HepG2 (cell line): Measurements from ENCODE around the gene NCKAP1. TPM values are rescaled to one million over a fixed set of nuclear protein-coding genes. Genes with fewer than 3 reads are reported as not detected.

Experiments
- ATAC-seq: fragments of 200-7000 bp; cut with Tn5 transposase; 3 replicates; pipeline ENCODE4 v1.9.1; 2020; ENCODE audit warnings: mild to moderate bottlenecking, moderate library complexity
- BruUV-seq: library from RNA; stranded (reverse); fragments of 400-500 nt; replicated peaks from 2 replicates; lab custom pipeline; 2021; lab: Mats Ljungman, UMichigan
- CTCF ChIA-PET: fragments of 300-600 bp; formaldehyde crosslinking; extraction: SDS; loops from one replicate; lab custom pipeline; 2021; ENCODE audit warnings: low total read pairs, inconsistent platforms, low intra/inter-chr PET ratio; lab: Yijun Ruan, JAX
- POLR2A ChIA-PET: fragments of 350-600 bp; sonication (Branson Sonifier 250); formaldehyde crosslinking; loops from one replicate; lab custom pipeline; 2020; ENCODE audit warnings: antibody characterized with exemption, inconsistent platforms; lab: Yijun Ruan, JAX
- DNase-seq: peaks from one replicate; pipeline ENCODE4 v3.0.0-alpha.2; 2015; ENCODE audit warnings: low spot score
- FAIRE-seq: peaks from 3 replicates; lab custom pipeline; 2011; peaks lifted over from hg19 to GRCh38; lab: Jason Lieb, UNC
- H2AFZ ChIP-seq: one replicate; pipeline ENCODE4 v1.6.1; 2011; ENCODE audit warnings: low read length, inconsistent platforms
- H3K27ac ChIP-seq: fragments of 300-600 bp; 3 replicates; pipeline ENCODE4 v1.8.0; 2011; ENCODE audit warnings: mixed run types, mild to moderate bottlenecking, mixed read lengths, low read length, inconsistent platforms; ENCODE audit not compliant: insufficient read depth; ENCODE audit errors: extremely low read length
- H3K27me3 ChIP-seq, 2 experiments: fragments of 200-600 bp in 1 of 2; 2 replicates in 1 of 2; 3 replicates in 1 of 2; pipeline versions ENCODE4 v1.6.0 to v1.8.0; 2011; ENCODE audit warnings: low read length in 2 of 2, mild to moderate bottlenecking in 2 of 2, moderate library complexity in 2 of 2, inconsistent platforms in 1 of 2; ENCODE audit not compliant: insufficient read depth in 2 of 2, control insufficient read depth in 1 of 2
- H3K36me3 ChIP-seq, 2 experiments: fragments of 200-600 bp in 1 of 2; replicated peaks in 1 of 2; 2 replicates in 1 of 2; 3 replicates in 1 of 2; pipeline versions ENCODE4 v1.5.1 to v1.8.0; 2011; ENCODE audit warnings: low read length in 2 of 2, inconsistent platforms in 1 of 2; ENCODE audit not compliant: insufficient read depth in 2 of 2, control insufficient read depth in 1 of 2
- H3K4me1 ChIP-seq: 2 replicates; pipeline ENCODE4 v1.5.1; 2012; ENCODE audit warnings: low read length, inconsistent platforms; ENCODE audit not compliant: insufficient read depth
- H3K4me2 ChIP-seq: 2 replicates; pipeline ENCODE4 v1.6.0; 2011; ENCODE audit warnings: low read depth, low read length, inconsistent platforms
- H3K4me3 ChIP-seq, 3 experiments: fragments of 200-600 bp in 1 of 3; sonication (generic), shearing (Covaris generic) in 1 of 3; replicated peaks in 1 of 3; 2 replicates each; pipeline ENCODE4 v1.5.1; 2011 to 2016; ENCODE audit warnings: low read length in 3 of 3, inconsistent platforms in 2 of 3, low read depth in 2 of 3, mild to moderate bottlenecking in 2 of 3, control low read depth in 1 of 3, mixed read lengths in 1 of 3; ENCODE audit not compliant: insufficient read depth in 1 of 3
- H3K79me2 ChIP-seq: one replicate; pipeline ENCODE4 v1.6.1; 2011; ENCODE audit warnings: low read length, inconsistent platforms; ENCODE audit not compliant: insufficient read depth
- H3K9ac ChIP-seq: 2 replicates; pipeline ENCODE4 v1.6.0; 2011; ENCODE audit warnings: mild to moderate bottlenecking, low read depth, low read length, inconsistent platforms; ENCODE audit not compliant: insufficient read depth
- H3K9me3 ChIP-seq: 2 replicates; pipeline ENCODE4 v1.5.1; 2012; ENCODE audit warnings: mild to moderate bottlenecking, low read length
- H4K20me1 ChIP-seq: 2 replicates; pipeline ENCODE4 v1.6.0; 2011; ENCODE audit warnings: inconsistent platforms, mild to moderate bottlenecking, low read length, moderate library complexity; ENCODE audit not compliant: insufficient read depth
- CHD2 ChIP-seq: IDR thresholded peaks from 2 replicates; pipeline ENCODE4 v1.6.1; 2011; ENCODE audit warnings: low read depth, low read length, improper control_type of control experiment
- DMTF1 ChIP-seq: sonication (generic); formaldehyde crosslinking; IDR thresholded peaks from 2 replicates; pipeline ENCODE4 v1.4.0; 2020; ENCODE audit warnings: mild to moderate bottlenecking, missing genetic modification reagents
- ELF1 ChIP-seq: sonication (generic); formaldehyde crosslinking; IDR thresholded peaks from 2 replicates; pipeline ENCODE4 v1.4.0; 2020; ENCODE audit warnings: missing genetic modification reagents
- HNF4A ChIP-seq: sonication (generic); formaldehyde crosslinking; IDR thresholded peaks from 2 replicates; pipeline ENCODE4 v1.4.0; 2020; ENCODE audit warnings: missing genetic modification reagents
- HNRNPK ChIP-seq: fragments of 200-400 bp; formaldehyde crosslinking; IDR thresholded peaks from 2 replicates; pipeline ENCODE4 v1.6.1; 2018; ENCODE audit warnings: low read length, low read depth, moderate library complexity, mild to moderate bottlenecking; ENCODE audit not compliant: poor library complexity, severe bottlenecking
- IRF9 ChIP-seq: sonication (generic); formaldehyde crosslinking; IDR thresholded peaks from 2 replicates; pipeline ENCODE4 v1.8.0; 2022; ENCODE audit warnings: missing genetic modification reagents, mild to moderate bottlenecking, borderline replicate concordance
- RXRB ChIP-seq: IDR thresholded peaks from 2 replicates; pipeline ENCODE4 v1.6.1; 2016; ENCODE audit warnings: borderline replicate concordance, missing genetic modification reagents, missing compliant biosample characterization
- SOX6 ChIP-seq, 2 experiments: fragments of 450-650 bp in 1 of 2; sonication (generic) in 1 of 2; formaldehyde crosslinking in 1 of 2; IDR thresholded peaks; 2 replicates each; pipeline versions ENCODE4 v1.4.0 to v1.6.1; 2017 to 2020; ENCODE audit warnings: antibody characterized with exemption in 1 of 2, mild to moderate bottlenecking in 1 of 2, missing genetic modification reagents in 1 of 2
- SRSF4 ChIP-seq: fragments of 200-400 bp; formaldehyde crosslinking; IDR thresholded peaks from one replicate; pipeline ENCODE4 v1.6.1; 2018; ENCODE audit warnings: mild to moderate bottlenecking, low read depth, low read length, moderate library complexity; ENCODE audit not compliant: poor library complexity, severe bottlenecking
- STAG1 ChIP-seq: sonication (generic); formaldehyde crosslinking; IDR thresholded peaks from 2 replicates; pipeline ENCODE4 v1.4.0; 2020; ENCODE audit warnings: missing genetic modification reagents
- ZBTB21 ChIP-seq: sonication (generic); formaldehyde crosslinking; IDR thresholded peaks from 2 replicates; pipeline ENCODE4 v1.4.0; 2020; ENCODE audit warnings: missing genetic modification reagents
- ZNF18 ChIP-seq: sonication (generic); formaldehyde crosslinking; IDR thresholded peaks from 2 replicates; pipeline ENCODE4 v1.8.0; 2022; ENCODE audit warnings: mild to moderate bottlenecking, missing genetic modification reagents; ENCODE audit not compliant: insufficient replicate concordance
- ZNF205 ChIP-seq: IDR thresholded peaks from 2 replicates; pipeline ENCODE4 v1.6.1; 2018; ENCODE audit warnings: missing biosample characterization, missing genetic modification reagents
- ZNF432 ChIP-seq: sonication (generic); formaldehyde crosslinking; IDR thresholded peaks from 2 replicates; pipeline ENCODE4 v1.5.0; 2020; ENCODE audit warnings: missing genetic modification reagents, mild to moderate bottlenecking, borderline replicate concordance
- ZNF558 ChIP-seq: sonication (generic); formaldehyde crosslinking; IDR thresholded peaks from 2 replicates; pipeline ENCODE4 v1.9.0; 2022; ENCODE audit warnings: mild to moderate bottlenecking, missing genetic modification reagents, borderline replicate concordance
- ZNF572 ChIP-seq: sonication (generic); formaldehyde crosslinking; IDR thresholded peaks from 2 replicates; pipeline ENCODE4 v1.5.1; 2020; ENCODE audit warnings: mild to moderate bottlenecking, missing genetic modification reagents
- ZNF678 ChIP-seq: sonication (generic); formaldehyde crosslinking; IDR thresholded peaks from 2 replicates; pipeline ENCODE4 v1.4.0; 2020; ENCODE audit warnings: mild to moderate bottlenecking, missing genetic modification reagents
- ZNF768 ChIP-seq: sonication (generic); formaldehyde crosslinking; IDR thresholded peaks from 2 replicates; pipeline ENCODE4 v1.4.0; 2020; ENCODE audit warnings: missing genetic modification reagents
- ZNF775 ChIP-seq: sonication (generic); formaldehyde crosslinking; IDR thresholded peaks from 2 replicates; pipeline ENCODE4 v1.4.0; 2020; ENCODE audit warnings: missing genetic modification reagents, mild to moderate bottlenecking, moderate library complexity, borderline replicate concordance
- WGBS: methylation state at CpG from one replicate; pipeline ENCODE4 v1.1.6; 2017; ENCODE audit warnings: low lambda C conversion rate; 5-methylcytosine and 5-hydroxymethylcytosine counted together
- in situ Hi-C: cut with HindIII; loops from 2 replicates; pipeline ENCODE4 v1.10.0; 2017; ENCODE audit warnings: low pct_unique_long_range_greater_than_20kb; ENCODE audit not compliant: extremely low pct_ligation_motif_present
- intact Hi-C: fragments of 100-400 bp; cut with micrococcal nuclease; formaldehyde crosslinking; loops from one replicate; pipeline ENCODE4 v1.10.0; 2022; ENCODE audit not compliant: unreplicated experiment
- polyA plus RNA-seq, 8 experiments: library from polyadenylated mRNA; depleted of rRNA in 3 of 8; stranded (reverse) in 7 of 8; unstranded in 1 of 8; fragments of >200 nt; fragmentation: Illumina TruSeq in 4 of 8; extraction: Trizol in 4 of 8; gene quantifications; 2 replicates each; pipeline versions ENCODE4 v1.2.1 to v1.2.3, GENCODE V29; 2011 to 2016; ENCODE audit warnings: low read depth in 4 of 8, missing spikeins in 1 of 8, mixed read lengths in 1 of 8; ENCODE audit not compliant: insufficient read depth in 1 of 8
- total RNA-seq, 5 experiments: library from RNA; depleted of rRNA; stranded (reverse); fragments of >200 nt; fragmentation: Illumina TruSeq; extraction: Trizol; gene quantifications; 2 replicates each; pipeline ENCODE4 v1.2.3, GENCODE V29; 2016; ENCODE audit warnings: low read depth in 1 of 5

NCKAP1 gene
- total and polyA plus RNA-seq, 2 of the 13 experiments (the other 11 are each of a cell fraction or from before 2014, with no cell fraction given), result 72.1 to 96.3 TPM

- TF ChIP-seq SOX6 (IDR thresholded peaks at IDR 0.05) (no peak), SOX6 (CRISPR knock-in tag; IDR thresholded peaks at IDR 0.05) (no peak), HNF4A (CRISPR knock-in tag) (no peak), ZNF558 (CRISPR knock-in tag) (no peak), SRSF4 (no peak), ZNF572 (CRISPR knock-in tag) (no peak), ZBTB21 (CRISPR knock-in tag) (no peak), ZNF18 (CRISPR knock-in tag) (no peak), HNRNPK (no peak), DMTF1 (CRISPR knock-in tag) (no peak), IRF9 (no peak), ZNF768 (CRISPR knock-in tag) (no peak), STAG1 (CRISPR knock-in tag) (no peak), RXRB (CRISPR knock-in tag) (no peak), ZNF205 (CRISPR knock-in tag) (no peak), ZNF432 (no peak), CHD2 (no peak), ZNF775 (CRISPR knock-in tag) (no peak), ELF1 (CRISPR knock-in tag) (no peak), ZNF678 (no peak)
- ATAC-seq, result no peak
- Histone ChIP-seq H3K9ac (no peak overlapping the region), H3K79me2 (peaks cover 18% of the 10 kb centered on the region), H3K36me3 (peaks cover 7 to 55% of the 10 kb centered on the region in 2 experiments), H3K9me3 (no peaks in the 10 kb centered on the region), H3K27me3 (no peaks in the 10 kb centered on the region), H3K4me1 (no peaks in the 10 kb centered on the region), H3K4me3 (no peak overlapping the region), H4K20me1 (0 out of 2 replicates have a peak, but pooled peaks cover 1% of the 10 kb centered on the region), H2AFZ (no peak overlapping the region), H3K4me2 (no peak overlapping the region), H3K27ac (no peak overlapping the region)
- intact Hi-C loops, result no loop called here
- BruUV-seq, result no TSS peak
- ChIA-PET POLR2A (no interaction called here), CTCF (no interaction called here)
- FAIRE-seq, result no peak
- 98% methylated on average over 10 of the region's 10 CpGs for WGBS
- DNase-seq, result no peak
- in situ Hi-C loops, result no loop called here
These were observed 37.4 kb downstream of the NCKAP1 start for GRCh38 chr2:183000846-183001245.
